Measurements from ENCODE around the gene HSD17B11. TPM values are rescaled to one million over a fixed set of nuclear protein-coding genes. Genes with fewer than 3 reads are reported as not detected.
"Not testable (repeated sequence)": the region's sequence is repeated elsewhere in the genome, so short reads cannot be mapped to it uniquely, and the experiment has no call there.

The HSD17B11 gene
- total RNA-seq, 1 donor from 2014 or later, result 26.2 TPM

GRCh38 chr4:87414816-87415215 lies 23.8 kb upstream of the HSD17B11 start:
- Mint-ChIP-seq H3K9me3 (no peaks in the 10 kb centered on the region), H3K4me3 (no peak overlapping the region), H3K4me1 (no peaks in the 10 kb centered on the region), H3K36me3 (ENCODE audit: low read depth) (no peaks in the 10 kb centered on the region), H3K27me3 (peaks cover 2% of the 10 kb centered on the region), H3K27ac (no peak overlapping the region)
- ChIA-PET CTCF (no interaction called here), POLR2A (no interaction called here)
- no peak for ATAC-seq (ENCODE audit: low read depth)
- DNase-seq, result no peak
- no peak for TF ChIP-seq CTCF (IDR thresholded peaks at IDR 0.05)
- intact Hi-C loops (cut with micrococcal nuclease), result no loop called here

- ChIA-PET POLR2A (interaction anchor here (0.9 kb wide), 1 partner anchor 12 kb away, joined by 3 read pairs; the partner anchor contains the start of gene NUDT9), CTCF (no interaction called here)
- no peak for TF ChIP-seq CTCF (IDR thresholded peaks at IDR 0.05)
- Mint-ChIP-seq H3K4me3 (no peak overlapping the region), H3K9me3 (no peaks in the 10 kb centered on the region), H3K27ac (no peak overlapping the region), H3K27me3 (peaks cover 4% of the 10 kb centered on the region), H3K4me1 (peaks cover 18% of the 10 kb centered on the region), H3K36me3 (ENCODE audit: low read depth) (no peaks in the 10 kb centered on the region)
- intact Hi-C loops (cut with micrococcal nuclease), result no loop called here
- no peak for ATAC-seq (ENCODE audit: low read depth)
- DNase-seq, result no peak
Measured at GRCh38 chr4:87410679-87411078, 19.7 kb upstream of the HSD17B11 start.

DNA sequence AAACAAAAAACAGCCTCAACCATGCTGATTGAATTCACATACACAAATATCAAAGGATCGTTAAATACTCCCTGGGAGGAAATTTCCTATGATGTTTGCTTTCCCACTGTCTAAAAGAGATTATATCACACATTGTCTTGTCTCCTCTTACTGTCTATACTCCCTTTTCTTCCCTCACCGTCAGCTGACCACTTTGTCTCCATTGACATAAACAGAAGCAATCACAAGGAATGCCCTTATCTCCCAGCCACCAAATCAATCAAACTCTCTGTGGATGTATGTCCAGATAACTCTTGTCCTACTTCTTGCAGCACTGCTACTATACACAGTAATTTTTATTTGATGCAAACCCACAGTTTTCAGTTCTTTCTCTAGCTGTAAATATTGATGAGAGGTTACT lies 19.2 kb upstream of the HSD17B11 start:
- Mint-ChIP-seq H3K27me3 (peaks cover 4% of the 10 kb centered on the region), H3K4me1 (peaks cover 18% of the 10 kb centered on the region), H3K27ac (no peak overlapping the region), H3K36me3 (ENCODE audit: low read depth) (no peaks in the 10 kb centered on the region), H3K9me3 (no peaks in the 10 kb centered on the region), H3K4me3 (no peak overlapping the region)
- ChIA-PET CTCF (no interaction called here), POLR2A (interaction anchor here (0.9 kb wide), 1 partner anchor 12 kb away, joined by 3 read pairs; the partner anchor contains the start of gene NUDT9)
- DNase-seq, result no peak
- no peak for ATAC-seq (ENCODE audit: low read depth)
- no peak for TF ChIP-seq CTCF (IDR thresholded peaks at IDR 0.05)
- intact Hi-C loops (cut with micrococcal nuclease), result no loop called here

DNA sequence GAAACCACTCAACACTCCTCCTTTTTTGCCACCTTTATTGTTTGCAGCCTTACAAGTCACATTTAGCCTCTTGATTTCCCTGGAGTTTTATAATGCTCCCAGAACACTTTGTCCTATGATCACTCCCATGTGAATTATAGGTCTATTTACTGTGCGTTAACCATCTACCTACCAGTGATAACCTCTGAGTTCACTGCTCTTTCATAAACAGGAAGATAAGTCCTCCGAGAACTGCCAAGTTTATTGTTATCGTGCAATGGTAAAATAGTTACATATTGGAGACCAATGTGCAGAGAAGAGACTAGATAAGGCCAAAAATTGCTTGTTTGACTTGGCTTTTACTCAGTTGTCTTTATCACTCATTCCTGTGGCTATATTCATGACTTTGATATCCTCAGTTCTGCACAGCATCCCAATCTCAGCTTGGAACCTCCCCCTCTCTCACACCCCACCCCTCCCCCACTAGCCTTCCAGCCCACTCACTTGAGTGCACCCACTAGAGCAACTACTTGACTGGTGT lies 18.5 kb upstream of the HSD17B11 start:
- peaks cover 18% of the 10 kb centered on the region for H3K4me1 Mint-ChIP-seq

GRCh38 chr4:87406902-87407301 lies 15.9 kb upstream of the HSD17B11 start:
- H3K27ac Mint-ChIP-seq; ATAC-seq (ENCODE audit: low read depth); CTCF ChIA-PET; H3K9me3 Mint-ChIP-seq; H3K36me3 Mint-ChIP-seq (ENCODE audit: low read depth); DNase-seq; H3K27me3 Mint-ChIP-seq: not testable (repeated sequence)
- Mint-ChIP-seq H3K4me3 (peak overlapping the region; percentile 66), H3K4me1 (peaks cover 18% of the 10 kb centered on the region)
- intact Hi-C loops (cut with micrococcal nuclease), result loop anchor here (1.0 to 2.0 kb wide), 2 partner anchors 15 to 16 kb away; partner anchors contain the start of genes HSD17B11 and NUDT9
- POLR2A ChIA-PET, result interaction anchor here (1.1 kb wide), 1 partner anchor 16 kb away, joined by 5 read pairs; the partner anchor contains the start of gene NUDT9

More for the DNA sequence above, 18.5 kb upstream of the HSD17B11 start:
- DNase-seq (no peak), ATAC-seq (ENCODE audit: low read depth) (no peak)
- H3K4me3 Mint-ChIP-seq, result no peak overlapping the region
- no peak overlapping the region for H3K27ac Mint-ChIP-seq
- ChIA-PET POLR2A (no interaction called here), CTCF (no interaction called here)
- H3K36me3 Mint-ChIP-seq (ENCODE audit: low read depth), result no peaks in the 10 kb centered on the region
- H3K9me3 Mint-ChIP-seq, result no peaks in the 10 kb centered on the region
- intact Hi-C loops (cut with micrococcal nuclease), result no loop called here
- H3K27me3 Mint-ChIP-seq, result peaks cover 4% of the 10 kb centered on the region
- no peak for TF ChIP-seq CTCF (IDR thresholded peaks at IDR 0.05)
